Natural killer cell treated with Interleukin-12 subunit alpha and Interleukin-12 subunit beta and Interleukin-15 and Interleukin-18, amount 100 ng/mL, for 72 hours (primary cell): ENCODE data around the gene CEACAM21. TPM values are rescaled to one million over a fixed set of nuclear protein-coding genes. Genes with fewer than 3 reads are reported as not detected.

Experiments used
- ATAC-seq, 2 donors: fragments of 150-1000 bp; cut with Tn5 transposase in 1 of 2; sonication (Bioruptor Pico), chemical (Tn5 transposase) in 1 of 2; 2 replicates each; pipeline ENCODE4 v1.10.0; 2021
- DNase-seq: peaks from one replicate; pipeline ENCODE4 v3.0.0; 2022; ENCODE audit warnings: low spot score
- H3K27ac Mint-ChIP-seq, 2 donors: 1 replicate in 1 of 2; 2 replicates in 1 of 2; pipeline ENCODE4 v1.8.0; 2022; ENCODE audit warnings: mixed read lengths in 2 of 2, mild to moderate bottlenecking in 1 of 2, moderate library complexity in 1 of 2
- H3K27me3 Mint-ChIP-seq, 2 donors: 1 replicate in 1 of 2; 2 replicates in 1 of 2; pipeline ENCODE4 v1.8.0; 2022; ENCODE audit warnings: mixed read lengths in 2 of 2
- H3K36me3 Mint-ChIP-seq: one replicate; pipeline ENCODE4 v1.8.0; 2022; ENCODE audit warnings: mixed read lengths
- H3K4me1 Mint-ChIP-seq, 2 donors: 1 replicate in 1 of 2; 2 replicates in 1 of 2; pipeline ENCODE4 v1.8.0; 2022; ENCODE audit warnings: low read depth in 2 of 2, mixed read lengths in 2 of 2, mild to moderate bottlenecking in 1 of 2
- H3K4me3 Mint-ChIP-seq: one replicate; pipeline ENCODE4 v1.8.0; 2022; ENCODE audit warnings: mixed read lengths
- H3K9me3 Mint-ChIP-seq: 2 replicates; pipeline ENCODE4 v1.8.0; 2022; ENCODE audit warnings: mixed read lengths
- total RNA-seq, 2 donors: library from RNA; stranded (reverse); gene quantifications; one replicate each; pipeline ENCODE4 v1.2.3, GENCODE V29; 2022

The CEACAM21 gene
- total RNA-seq, 2 donors from 2014 or later = 9.7 to 20.6 TPM

GRCh38 chr19:41541990-41542584 lies 33.9 kb upstream of the CEACAM21 start:
- H3K4me1 Mint-ChIP-seq = peaks cover 33 to 43% of the 10 kb centered on the region in 2 donors
- H3K36me3 Mint-ChIP-seq = no peaks in the 10 kb centered on the region
- H3K9me3 Mint-ChIP-seq = no peaks in the 10 kb centered on the region
- no peaks in the 10 kb centered on the region for H3K27me3 Mint-ChIP-seq
- H3K4me3 Mint-ChIP-seq = peak overlapping the region; percentile 35
- DNase-seq = peak; percentile 81
- peak in 1 of 2 donors; percentile 59 for ATAC-seq
- peak overlapping the region; percentile 9 to 18 for H3K27ac Mint-ChIP-seq

- H3K4me3 Mint-ChIP-seq = peak overlapping the region; percentile 35
- H3K27ac Mint-ChIP-seq = peak overlapping the region; percentile 9 to 18
Measured at GRCh38 chr19:41542622-41543021, 33.3 kb upstream of the CEACAM21 start.

GRCh38 chr19:41543582-41543981 lies 32.4 kb upstream of the CEACAM21 start:
- peak overlapping the region; percentile 93 to 97 for H3K27ac Mint-ChIP-seq
- no peak for DNase-seq
- H3K27me3 Mint-ChIP-seq = no peaks in the 10 kb centered on the region
- peaks cover 36 to 53% of the 10 kb centered on the region in 2 donors for H3K4me1 Mint-ChIP-seq
- H3K9me3 Mint-ChIP-seq = no peaks in the 10 kb centered on the region
- no peak for ATAC-seq
- no peak overlapping the region for H3K4me3 Mint-ChIP-seq
- H3K36me3 Mint-ChIP-seq = no peaks in the 10 kb centered on the region

More at GRCh38 chr19:41542622-41543021, 33.3 kb upstream of the CEACAM21 start:
- H3K4me1 Mint-ChIP-seq = peaks cover 35 to 47% of the 10 kb centered on the region in 2 donors
- no peaks in the 10 kb centered on the region for H3K9me3 Mint-ChIP-seq
- H3K36me3 Mint-ChIP-seq = no peaks in the 10 kb centered on the region
- H3K27me3 Mint-ChIP-seq = no peaks in the 10 kb centered on the region
- no peak for DNase-seq
- ATAC-seq = no peak

GRCh38 chr19:41545547-41545946 lies 30.4 kb upstream of the CEACAM21 start:
- DNase-seq = peak; percentile 75
- peak in 1 of 2 donors; percentile 66 for ATAC-seq
- H3K4me1 Mint-ChIP-seq = peaks cover 45 to 65% of the 10 kb centered on the region in 2 donors
- peak overlapping the region; percentile 93 to 97 for H3K27ac Mint-ChIP-seq
- H3K36me3 Mint-ChIP-seq = no peaks in the 10 kb centered on the region
- H3K4me3 Mint-ChIP-seq = peak overlapping the region; percentile 87
- no peaks in the 10 kb centered on the region for H3K27me3 Mint-ChIP-seq
- H3K9me3 Mint-ChIP-seq = no peaks in the 10 kb centered on the region

GRCh38 chr19:41546386-41546789 lies 29.6 kb upstream of the CEACAM21 start:
- H3K36me3 Mint-ChIP-seq = no peaks in the 10 kb centered on the region
- peaks cover 50 to 71% of the 10 kb centered on the region in 2 donors for H3K4me1 Mint-ChIP-seq
- peak; percentile 77 to 82 for ATAC-seq
- peak overlapping the region; percentile 93 to 97 for H3K27ac Mint-ChIP-seq
- no peaks in the 10 kb centered on the region for H3K27me3 Mint-ChIP-seq
- no peaks in the 10 kb centered on the region for H3K9me3 Mint-ChIP-seq
- no peak for DNase-seq
- peak overlapping the region; percentile 87 for H3K4me3 Mint-ChIP-seq

GRCh38 chr19:41546961-41547360 lies 29.0 kb upstream of the CEACAM21 start:
- peaks cover 54 to 75% of the 10 kb centered on the region in 2 donors for H3K4me1 Mint-ChIP-seq
- H3K27me3 Mint-ChIP-seq = no peaks in the 10 kb centered on the region
- H3K4me3 Mint-ChIP-seq = peak overlapping the region; percentile 87
- peak overlapping the region; percentile 93 to 97 for H3K27ac Mint-ChIP-seq
- H3K9me3 Mint-ChIP-seq = no peaks in the 10 kb centered on the region
- no peaks in the 10 kb centered on the region for H3K36me3 Mint-ChIP-seq
- DNase-seq (no peak), ATAC-seq (no peak)

GRCh38 chr19:41547569-41547968 lies 28.4 kb upstream of the CEACAM21 start:
- H3K4me1 Mint-ChIP-seq = peaks cover 52 to 74% of the 10 kb centered on the region in 2 donors
- H3K27me3 Mint-ChIP-seq = no peaks in the 10 kb centered on the region
- ATAC-seq (no peak), DNase-seq (no peak)
- no peak overlapping the region for H3K4me3 Mint-ChIP-seq
- no peaks in the 10 kb centered on the region for H3K9me3 Mint-ChIP-seq
- H3K27ac Mint-ChIP-seq = peak overlapping the region; percentile 93 to 97
- H3K36me3 Mint-ChIP-seq = peaks cover 2% of the 10 kb centered on the region

GRCh38 chr19:41548047-41548446 lies 27.9 kb upstream of the CEACAM21 start:
- H3K27ac Mint-ChIP-seq = peak overlapping the region; percentile 93 to 97
- no peaks in the 10 kb centered on the region for H3K27me3 Mint-ChIP-seq
- H3K9me3 Mint-ChIP-seq = no peaks in the 10 kb centered on the region
- peaks cover 54 to 76% of the 10 kb centered on the region in 2 donors for H3K4me1 Mint-ChIP-seq
- H3K4me3 Mint-ChIP-seq = peak overlapping the region; percentile 18
- DNase-seq = no peak
- H3K36me3 Mint-ChIP-seq = peaks cover 7% of the 10 kb centered on the region
- no peak for ATAC-seq

- Mint-ChIP-seq H3K27ac (peak overlapping the region; percentile 93 to 97), H3K27me3 (no peaks in the 10 kb centered on the region), H3K36me3 (peaks cover 14% of the 10 kb centered on the region), H3K4me3 (peak overlapping the region; percentile 98), H3K9me3 (no peaks in the 10 kb centered on the region), H3K4me1 (peaks cover 60 to 83% of the 10 kb centered on the region in 2 donors)
- DNase-seq = no peak
- peak; percentile 79 to 86 for ATAC-seq
Measured at GRCh38 chr19:41548954-41549688, 26.8 kb upstream of the CEACAM21 start.

GRCh38 chr19:41549884-41550283 lies 26.1 kb upstream of the CEACAM21 start:
- Mint-ChIP-seq H3K4me3 (peak overlapping the region; percentile 98), H3K4me1 (peaks cover 58 to 83% of the 10 kb centered on the region in 2 donors), H3K27me3 (no peaks in the 10 kb centered on the region), H3K27ac (peak overlapping the region; percentile 93 to 97), H3K9me3 (no peaks in the 10 kb centered on the region), H3K36me3 (peaks cover 18% of the 10 kb centered on the region)
- DNase-seq = no peak
- no peak for ATAC-seq

GRCh38 chr19:41551212-41551610 lies 24.8 kb upstream of the CEACAM21 start:
- Mint-ChIP-seq H3K27ac (peak overlapping the region; percentile 93 to 97), H3K4me1 (peaks cover 56 to 82% of the 10 kb centered on the region in 2 donors), H3K27me3 (no peaks in the 10 kb centered on the region), H3K9me3 (no peaks in the 10 kb centered on the region), H3K4me3 (peak overlapping the region; percentile 98), H3K36me3 (peaks cover 21% of the 10 kb centered on the region)
- no peak for DNase-seq
- ATAC-seq = no peak

GRCh38 chr19:41551711-41552110 lies 24.3 kb upstream of the CEACAM21 start:
- ATAC-seq (no peak), DNase-seq (no peak)
- H3K27me3 Mint-ChIP-seq = no peaks in the 10 kb centered on the region
- no peaks in the 10 kb centered on the region for H3K9me3 Mint-ChIP-seq
- peak overlapping the region; percentile 93 to 97 for H3K27ac Mint-ChIP-seq
- peaks cover 21% of the 10 kb centered on the region for H3K36me3 Mint-ChIP-seq
- peaks cover 51 to 77% of the 10 kb centered on the region in 2 donors for H3K4me1 Mint-ChIP-seq
- peak overlapping the region; percentile 98 for H3K4me3 Mint-ChIP-seq

- Mint-ChIP-seq H3K4me1 (peaks cover 55 to 69% of the 10 kb centered on the region in 2 donors), H3K27ac (peak overlapping the region; percentile 93 to 97), H3K4me3 (peak overlapping the region; percentile 98), H3K9me3 (no peaks in the 10 kb centered on the region), H3K27me3 (no peaks in the 10 kb centered on the region), H3K36me3 (peaks cover 21% of the 10 kb centered on the region)
- no peak for ATAC-seq
- no peak for DNase-seq
Measured at GRCh38 chr19:41552558-41552957, 23.4 kb upstream of the CEACAM21 start.

GRCh38 chr19:41553804-41554203 lies 22.2 kb upstream of the CEACAM21 start:
- Mint-ChIP-seq H3K36me3 (peaks cover 21% of the 10 kb centered on the region), H3K27ac (peak overlapping the region; percentile 93 to 97), H3K4me1 (peaks cover 56 to 60% of the 10 kb centered on the region in 2 donors), H3K4me3 (peak overlapping the region; percentile 98), H3K27me3 (no peaks in the 10 kb centered on the region), H3K9me3 (no peaks in the 10 kb centered on the region)
- no peak for ATAC-seq
- DNase-seq = no peak
